Astrocyte of the cerebellum (primary cell): ENCODE data around the gene RBM10.

ENCODE experiments used
- DNase-seq: peaks from one replicate; pipeline ENCODE4 v3.0.0-alpha.2; 2011; ENCODE audit warnings: low read depth
- H3K4me3 ChIP-seq: 2 replicates; pipeline ENCODE4 v1.5.1; 2011; ENCODE audit warnings: mild to moderate bottlenecking, low read depth, low read length, moderate library complexity
- CTCF ChIP-seq: IDR thresholded peaks from 2 replicates; pipeline ENCODE4 v1.5.1; 2012; ENCODE audit warnings: low read length, low read depth, moderate library complexity, mild to moderate bottlenecking; ENCODE audit errors: missing control alignments
- in situ Hi-C: cut with HindIII; loops from 2 replicates; pipeline ENCODE4 v1.10.0; 2017; ENCODE audit warnings: low sequenced_read_pairs

The RBM10 gene

DNA sequence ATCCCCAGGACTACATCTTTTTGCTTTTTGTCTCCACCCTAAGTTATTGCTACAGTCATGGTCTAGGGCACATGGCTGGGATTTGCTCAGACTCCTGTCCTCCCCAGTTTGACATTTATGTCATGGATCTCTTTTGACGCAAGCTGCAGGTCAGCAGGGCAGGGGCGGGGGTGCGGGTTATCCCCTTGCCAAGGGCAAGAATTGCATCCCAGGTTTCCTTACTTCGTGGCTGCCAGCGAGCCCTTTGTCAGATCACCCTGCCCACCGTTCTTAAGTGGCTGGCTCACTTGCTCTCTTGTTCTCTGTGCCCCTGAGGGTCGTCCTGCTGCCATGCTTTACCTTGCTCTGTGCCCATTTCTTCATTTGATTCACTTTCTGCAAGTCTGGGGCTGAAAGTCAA lies 27.5 kb downstream of the RBM10 start:
- H3K4me3 ChIP-seq, result no peak overlapping the region
- no peak for DNase-seq
- in situ Hi-C loops, result no loop called here
- no peak for TF ChIP-seq CTCF

DNA sequence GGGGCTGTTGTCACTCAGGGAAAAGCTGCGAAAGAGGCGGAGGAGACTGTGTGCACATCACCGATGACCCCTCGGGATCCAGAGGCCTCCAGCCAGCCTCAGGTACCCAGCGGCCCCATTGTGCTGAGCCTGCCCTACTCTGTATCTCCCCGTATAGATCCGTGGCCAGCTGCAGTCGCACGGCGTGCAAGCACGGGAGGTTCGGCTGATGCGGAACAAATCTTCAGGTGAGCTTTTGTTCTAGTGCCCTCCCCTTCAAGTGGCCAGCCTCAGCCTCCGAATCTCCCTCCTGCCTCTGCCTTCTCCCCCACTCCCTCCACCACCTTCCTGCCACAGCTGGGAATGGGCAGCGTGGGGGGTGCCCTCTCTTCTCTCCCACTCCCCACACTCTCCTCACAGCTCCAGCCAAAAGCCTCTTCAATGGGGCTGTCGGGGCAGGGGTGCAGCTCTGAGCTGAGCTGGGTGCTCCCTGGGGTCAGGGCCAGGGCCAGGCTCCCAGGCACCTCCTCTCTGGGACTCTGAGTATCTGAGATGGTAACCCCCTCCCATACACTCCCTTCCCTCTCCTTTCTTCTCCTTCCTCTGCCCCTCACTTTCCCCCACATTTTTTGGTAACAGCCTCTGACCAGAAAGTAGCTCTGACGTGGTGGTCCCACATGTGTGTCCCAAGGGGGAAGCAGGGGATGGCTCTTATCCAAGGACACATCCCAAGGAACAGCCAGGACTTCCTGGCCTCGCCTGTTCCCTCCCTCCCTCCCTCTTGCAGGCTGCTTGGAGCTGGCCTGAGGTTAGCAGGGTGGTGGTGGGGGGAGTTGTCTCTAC lies 28.2 kb downstream of the RBM10 start:
- no peak for TF ChIP-seq CTCF
- no peak for DNase-seq
- no peak overlapping the region for H3K4me3 ChIP-seq
- in situ Hi-C loops, result no loop called here

- in situ Hi-C loops, result no loop called here
- H3K4me3 ChIP-seq, result no peak overlapping the region
- DNase-seq, result no peak
- no peak for TF ChIP-seq CTCF
Observed at GRCh38 chrX:47174376-47174775, 29.4 kb downstream of the RBM10 start.

DNA sequence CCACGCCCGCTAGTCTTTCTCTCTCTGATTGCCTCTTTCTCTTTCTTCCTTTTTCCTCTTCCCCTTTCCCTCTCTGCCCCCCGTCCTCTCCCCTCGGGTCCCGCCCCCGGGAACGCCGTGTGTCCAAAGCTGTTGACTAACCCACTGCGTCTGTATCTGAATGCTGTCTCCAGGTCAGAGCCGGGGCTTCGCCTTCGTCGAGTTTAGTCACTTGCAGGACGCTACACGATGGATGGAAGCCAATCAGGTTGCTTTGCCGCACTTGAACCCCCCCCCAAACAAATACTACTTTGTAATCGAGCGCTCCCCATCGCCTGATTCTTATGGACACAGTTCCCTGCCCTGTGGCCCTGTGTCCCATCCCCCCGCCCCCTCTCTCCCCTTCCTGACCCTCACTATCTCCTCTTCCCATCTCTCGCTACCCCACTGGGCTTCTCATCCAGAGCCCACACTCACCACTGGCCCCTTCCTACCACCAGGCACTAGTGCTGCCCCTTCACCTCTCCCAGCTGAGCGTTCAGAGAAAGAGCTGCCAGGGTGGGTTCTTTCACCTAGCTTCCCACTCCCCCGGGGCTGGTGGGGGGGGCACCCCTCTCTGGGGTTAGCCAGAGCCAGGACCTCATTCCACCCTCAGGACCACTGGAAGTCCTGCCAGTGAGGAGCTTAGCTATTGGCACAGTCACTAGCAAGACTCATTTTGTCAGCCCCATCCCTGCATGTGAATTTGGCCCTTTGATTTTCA lies 30.0 kb downstream of the RBM10 start:
- in situ Hi-C loops, result no loop called here
- no peak for DNase-seq
- TF ChIP-seq CTCF, result no peak
- no peak overlapping the region for H3K4me3 ChIP-seq

DNA sequence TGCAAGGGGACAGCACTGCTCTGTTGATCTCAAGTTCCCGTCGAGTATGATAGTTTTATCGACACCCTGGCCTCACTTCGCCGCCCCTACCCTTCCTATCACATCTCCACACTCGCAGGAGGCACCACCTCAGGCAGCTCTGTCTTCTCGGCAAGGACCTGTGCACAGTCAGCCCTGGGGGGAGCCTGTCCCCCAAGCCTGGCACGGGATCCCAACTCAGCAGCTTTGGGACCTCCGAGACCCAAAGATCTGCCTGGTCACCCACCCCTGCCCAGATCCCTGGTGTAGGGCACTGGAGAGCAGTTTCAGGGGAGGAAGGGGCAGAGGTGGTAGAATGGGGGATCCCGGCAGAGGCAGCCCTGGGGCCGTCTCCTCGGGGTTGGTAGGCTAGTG lies 30.6 kb downstream of the RBM10 start:
- no peak overlapping the region for H3K4me3 ChIP-seq
- in situ Hi-C loops, result no loop called here
- TF ChIP-seq CTCF, result no peak
- no peak for DNase-seq

DNA sequence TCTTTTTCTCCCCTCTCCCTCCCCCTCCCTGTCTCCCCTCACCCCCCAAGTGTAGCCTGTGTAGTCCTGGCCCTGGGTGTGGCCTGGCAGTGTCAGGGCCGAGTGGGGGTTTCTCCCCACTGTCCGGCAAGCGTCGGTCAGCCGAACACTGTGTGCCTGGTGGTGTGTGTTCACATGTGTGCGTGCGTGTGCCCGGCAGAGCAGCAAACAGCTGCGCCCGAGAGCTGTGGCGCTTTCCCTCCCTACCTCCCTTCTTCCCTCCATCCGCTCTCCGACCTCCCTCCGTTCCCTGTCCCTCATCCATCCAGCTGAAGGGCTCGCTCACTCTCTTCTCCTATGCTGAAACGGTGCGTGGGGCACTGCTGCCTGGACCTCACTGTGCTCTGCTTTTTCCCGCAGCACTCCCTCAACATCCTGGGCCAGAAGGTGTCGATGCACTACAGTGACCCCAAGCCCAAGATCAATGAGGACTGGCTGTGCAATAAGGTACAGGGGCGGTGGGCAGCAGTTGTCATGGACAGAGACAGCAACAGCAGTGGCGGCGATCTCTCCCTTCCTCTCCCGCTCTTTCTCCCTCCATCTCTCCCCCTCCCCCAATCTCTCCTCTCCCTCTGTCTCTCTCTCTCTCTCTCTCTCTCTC lies 31.2 kb downstream of the RBM10 start:
- in situ Hi-C loops, result no loop called here
- no peak overlapping the region for H3K4me3 ChIP-seq
- no peak for DNase-seq
- no peak for TF ChIP-seq CTCF
